H9 (cell line): ENCODE data around the gene ABCB8. TPM values are rescaled to one million over a fixed set of nuclear protein-coding genes. Genes with fewer than 3 reads are reported as not detected.

ENCODE experiments used
- DNase-seq: peaks from one replicate; pipeline ENCODE4 v3.0.0-alpha.2; 2017
- H2AFZ ChIP-seq: one replicate; pipeline ENCODE4 v1.6.1; 2013; ENCODE audit warnings: mild to moderate bottlenecking, low read length, control low read depth, moderate library complexity
- H2AK5ac ChIP-seq: 2 replicates; pipeline ENCODE4 v1.6.1; 2013; ENCODE audit warnings: low read length, control low read depth, mixed read lengths; ENCODE audit not compliant: insufficient read length
- H2BK120ac ChIP-seq: one replicate; pipeline ENCODE4 v1.6.1; 2013; ENCODE audit warnings: low read depth, mild to moderate bottlenecking, low read length, control low read depth, inconsistent platforms; ENCODE audit not compliant: poor library complexity, severe bottlenecking
- H2BK12ac ChIP-seq: 2 replicates; pipeline ENCODE4 v1.6.1; 2013; ENCODE audit warnings: low read length, control low read depth, mixed read lengths, low read depth; ENCODE audit not compliant: insufficient read length
- H2BK15ac ChIP-seq: 2 replicates; pipeline ENCODE4 v1.6.1; 2013; ENCODE audit warnings: low read depth, low read length, control low read depth
- H2BK20ac ChIP-seq: one replicate; pipeline ENCODE4 v1.6.1; 2013; ENCODE audit warnings: low read depth, mild to moderate bottlenecking, low read length, control low read depth, inconsistent platforms; ENCODE audit not compliant: poor library complexity, severe bottlenecking
- H2BK5ac ChIP-seq: 2 replicates; pipeline ENCODE4 v1.6.1; 2013; ENCODE audit warnings: low read length, control low read depth, mixed read lengths; ENCODE audit not compliant: insufficient read length
- H3K14ac ChIP-seq: 2 replicates; pipeline ENCODE4 v1.6.1; 2013; ENCODE audit warnings: low read length, control low read depth; ENCODE audit not compliant: insufficient read depth
- H3K18ac ChIP-seq: 2 replicates; pipeline ENCODE4 v1.6.1; 2013; ENCODE audit warnings: low read depth, mild to moderate bottlenecking, mixed read lengths, low read length, control low read depth; ENCODE audit not compliant: insufficient read length
- H3K23ac ChIP-seq: 2 replicates; pipeline ENCODE4 v1.6.1; 2013; ENCODE audit warnings: low read length, control low read depth, mixed read lengths, low read depth; ENCODE audit not compliant: insufficient read length
- H3K23me2 ChIP-seq: 2 replicates; pipeline ENCODE4 v1.6.1; 2013; ENCODE audit warnings: low read depth, mild to moderate bottlenecking, mixed read lengths, low read length, control low read depth; ENCODE audit not compliant: insufficient read length, poor library complexity, severe bottlenecking
- H3K27ac ChIP-seq: 2 replicates; pipeline ENCODE4 v1.5.1; 2013; ENCODE audit warnings: low read length, control low read depth, mixed read lengths, low read depth; ENCODE audit not compliant: insufficient read length
- H3K27me3 ChIP-seq: 2 replicates; pipeline ENCODE4 v1.6.1; 2013; ENCODE audit warnings: low read length, control low read depth, inconsistent platforms; ENCODE audit not compliant: insufficient read depth
- H3K4ac ChIP-seq: 2 replicates; pipeline ENCODE4 v1.6.1; 2013; ENCODE audit warnings: low read depth, mild to moderate bottlenecking, control low read depth, inconsistent platforms, low read length, moderate library complexity
- H3K4me1 ChIP-seq: 2 replicates; pipeline ENCODE4 v1.6.1; 2013; ENCODE audit warnings: low read length, control low read depth, inconsistent platforms; ENCODE audit not compliant: insufficient read depth
- H3K4me2 ChIP-seq: 2 replicates; pipeline ENCODE4 v1.6.1; 2013; ENCODE audit warnings: low read length, control low read depth, mixed read lengths; ENCODE audit not compliant: insufficient read length, insufficient read depth
- H3K56ac ChIP-seq: 2 replicates; pipeline ENCODE4 v1.6.1; 2013; ENCODE audit warnings: low read depth, mild to moderate bottlenecking, mixed read lengths, low read length, control low read depth; ENCODE audit not compliant: insufficient read length
- H3K79me1 ChIP-seq: 2 replicates; pipeline ENCODE4 v1.6.1; 2013; ENCODE audit warnings: low read depth, mild to moderate bottlenecking, moderate library complexity, low read length, control low read depth, inconsistent platforms; ENCODE audit not compliant: insufficient read depth, poor library complexity, severe bottlenecking
- H3K79me2 ChIP-seq: 2 replicates; pipeline ENCODE4 v1.6.1; 2013; ENCODE audit warnings: low read length, control low read depth, inconsistent platforms; ENCODE audit not compliant: insufficient read depth
- H3K9ac ChIP-seq: 2 replicates; pipeline ENCODE4 v1.6.1; 2013; ENCODE audit warnings: low read length, control low read depth, mixed read lengths; ENCODE audit not compliant: insufficient read length; ENCODE audit errors: extremely low read depth
- H3K9me3 ChIP-seq: one replicate; pipeline ENCODE4 v1.6.1; 2013; ENCODE audit warnings: low read depth, low read length, inconsistent platforms; ENCODE audit not compliant: control insufficient read depth
- H3T11ph ChIP-seq: one replicate; pipeline ENCODE4 v1.6.1; 2013; ENCODE audit warnings: mild to moderate bottlenecking, low read length, control low read depth, inconsistent platforms
- H4K20me1 ChIP-seq: one replicate; pipeline ENCODE4 v1.6.1; 2013; ENCODE audit not compliant: control insufficient read depth, insufficient read length, insufficient read depth
- H4K5ac ChIP-seq: 2 replicates; pipeline ENCODE4 v1.6.1; 2013; ENCODE audit warnings: low read depth, mild to moderate bottlenecking, mixed read lengths, low read length, control low read depth; ENCODE audit not compliant: insufficient read length
- H4K8ac ChIP-seq: replicated peaks from 2 replicates; pipeline ENCODE4 v1.6.1; 2013; ENCODE audit warnings: low read length, control low read depth, mixed read lengths, low read depth; ENCODE audit not compliant: insufficient read length
- H4K91ac ChIP-seq: 2 replicates; pipeline ENCODE4 v1.6.1; 2013; ENCODE audit warnings: low read depth, mild to moderate bottlenecking, moderate library complexity, mixed read lengths, low read length, control low read depth; ENCODE audit not compliant: insufficient read length
- H3K27ac Mint-ChIP-seq, 3 experiments: 2 replicates in 2 of 3; 3 replicates in 1 of 3; pipeline ENCODE4 v1.8.0; 2020 to 2021; ENCODE audit warnings: mixed read lengths in 3 of 3, mild to moderate bottlenecking in 1 of 3, moderate library complexity in 1 of 3
- H3K27me3 Mint-ChIP-seq: 2 replicates; pipeline ENCODE4 v1.8.0; 2021; ENCODE audit warnings: low read depth, mild to moderate bottlenecking, moderate library complexity, mixed read lengths
- H3K36me3 Mint-ChIP-seq, 3 experiments: 2 replicates in 2 of 3; 3 replicates in 1 of 3; pipeline ENCODE4 v1.8.0; 2020 to 2021; ENCODE audit warnings: low read depth in 3 of 3, mixed read lengths in 3 of 3; ENCODE audit not compliant: insufficient read depth in 1 of 3
- H3K4me1 Mint-ChIP-seq, 2 experiments: 2 replicates each; pipeline ENCODE4 v1.8.0; 2020; ENCODE audit warnings: mixed read lengths in 2 of 2
- H3K4me3 Mint-ChIP-seq, 2 experiments: 2 replicates in 1 of 2; 3 replicates in 1 of 2; pipeline ENCODE4 v1.8.0; 2020 to 2021; ENCODE audit warnings: mild to moderate bottlenecking in 2 of 2, mixed read lengths in 2 of 2, moderate library complexity in 1 of 2
- H3K9me3 Mint-ChIP-seq, 2 experiments: 2 replicates in 1 of 2; 3 replicates in 1 of 2; pipeline ENCODE4 v1.8.0; 2020; ENCODE audit warnings: mild to moderate bottlenecking in 2 of 2, mixed read lengths in 2 of 2, moderate library complexity in 1 of 2
- WGBS: extraction: QIAGEN DNeasy Blood & Tissue Kit; methylation state at CpG from one replicate; pipeline ENCODE4 v1.1.7; 2013; ENCODE audit warnings: missing lambda C conversion rate, low lambda C conversion rate, mixed read lengths; ENCODE audit not compliant: insufficient read length; ENCODE audit errors: extremely low coverage; 5-methylcytosine and 5-hydroxymethylcytosine counted together
- total RNA-seq: library from RNA; stranded (reverse); gene quantifications from 2 replicates; pipeline ENCODE4 v1.2.1, GENCODE V29; 2021
- TF ChIP-seq, protein P1 (sequence below): fragments of 200-600 bp; sonication (generic); conservative IDR thresholded peaks from 3 replicates; pipeline ENCODE4 v1.8.0; 2021; ENCODE audit warnings: antibody characterized with exemption, mild to moderate bottlenecking

Gene ABCB8
- total RNA-seq, 1 experiment from 2014 or later = 22.1 TPM

DNA sequence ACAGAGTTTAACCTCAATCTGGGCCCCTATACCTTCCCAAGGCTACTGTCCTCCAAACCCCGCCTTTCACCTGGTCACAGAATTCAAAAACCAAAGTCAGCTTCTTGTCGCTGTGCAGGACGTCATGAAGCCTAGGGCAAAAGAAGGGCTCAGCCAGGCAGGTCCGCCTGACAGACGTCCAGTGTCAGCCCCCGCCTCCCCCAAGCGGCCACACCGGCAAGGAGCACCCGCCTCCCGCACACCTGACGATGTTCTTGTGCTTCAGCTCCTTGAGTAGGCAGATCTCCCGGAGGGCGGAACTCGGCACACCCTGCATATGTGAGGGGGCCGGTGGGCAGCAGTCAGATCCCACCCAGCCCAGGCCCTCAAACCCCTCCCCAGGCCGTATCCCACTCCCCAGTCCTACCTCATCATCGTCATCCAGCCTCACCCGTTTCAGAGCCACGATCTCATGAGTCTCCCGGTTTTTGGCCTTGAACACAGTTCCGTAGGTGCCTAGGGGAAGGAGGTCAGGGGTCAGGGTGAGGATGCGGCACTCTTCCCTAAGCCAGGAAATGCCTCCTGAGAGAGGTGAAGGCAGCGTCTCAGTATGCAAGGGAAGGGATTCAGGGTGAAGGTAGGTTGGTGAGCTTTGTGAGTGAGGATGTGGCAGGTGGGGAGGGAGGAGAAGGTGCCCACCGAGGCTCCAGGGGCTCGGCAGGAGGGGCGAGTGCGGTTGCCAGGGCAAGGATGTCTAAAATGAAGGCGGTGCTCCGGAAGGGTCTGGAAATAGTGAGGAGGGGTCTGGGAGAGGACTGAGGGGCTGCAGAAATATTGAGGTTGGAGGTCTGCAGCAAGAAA lies 28.6 kb downstream of the ABCB8 start:
- no peak overlapping the region for H2BK20ac ChIP-seq
- Mint-ChIP-seq H3K4me1 (peaks cover 34 to 45% of the 10 kb centered on the region in 2 experiments), H3K27ac (peak overlapping the region in 1 of 3 experiments; percentile 56; a peak in 2 of 7 replicates), H3K36me3 (peaks cover 0 to 11% (median 0%) of the 10 kb centered on the region in 3 experiments; a peak in 3 of 7 replicates), H3K9me3 (no peaks in the 10 kb centered on the region; a peak in 1 of 5 replicates), H3K4me3 (peak overlapping the region; percentile 78 to 91), H3K27me3 (peaks cover 32% of the 10 kb centered on the region)
- no peaks in the 10 kb centered on the region for H3K79me2 ChIP-seq
- no peak overlapping the region for H4K5ac ChIP-seq
- peak overlapping the region; percentile 81 for H3K4me2 ChIP-seq
- no peak overlapping the region for H2BK5ac ChIP-seq
- no peak overlapping the region for H3K4ac ChIP-seq
- H3K23me2 ChIP-seq = peaks cover 33% of the 10 kb centered on the region
- no peaks in the 10 kb centered on the region for H4K20me1 ChIP-seq
- H3K23ac ChIP-seq = no peak overlapping the region
- H3K56ac ChIP-seq = no peak overlapping the region
- TF ChIP-seq, protein P1, sequence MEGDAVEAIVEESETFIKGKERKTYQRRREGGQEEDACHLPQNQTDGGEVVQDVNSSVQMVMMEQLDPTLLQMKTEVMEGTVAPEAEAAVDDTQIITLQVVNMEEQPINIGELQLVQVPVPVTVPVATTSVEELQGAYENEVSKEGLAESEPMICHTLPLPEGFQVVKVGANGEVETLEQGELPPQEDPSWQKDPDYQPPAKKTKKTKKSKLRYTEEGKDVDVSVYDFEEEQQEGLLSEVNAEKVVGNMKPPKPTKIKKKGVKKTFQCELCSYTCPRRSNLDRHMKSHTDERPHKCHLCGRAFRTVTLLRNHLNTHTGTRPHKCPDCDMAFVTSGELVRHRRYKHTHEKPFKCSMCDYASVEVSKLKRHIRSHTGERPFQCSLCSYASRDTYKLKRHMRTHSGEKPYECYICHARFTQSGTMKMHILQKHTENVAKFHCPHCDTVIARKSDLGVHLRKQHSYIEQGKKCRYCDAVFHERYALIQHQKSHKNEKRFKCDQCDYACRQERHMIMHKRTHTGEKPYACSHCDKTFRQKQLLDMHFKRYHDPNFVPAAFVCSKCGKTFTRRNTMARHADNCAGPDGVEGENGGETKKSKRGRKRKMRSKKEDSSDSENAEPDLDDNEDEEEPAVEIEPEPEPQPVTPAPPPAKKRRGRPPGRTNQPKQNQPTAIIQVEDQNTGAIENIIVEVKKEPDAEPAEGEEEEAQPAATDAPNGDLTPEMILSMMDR = peak; percentile 48; the same call in 2 of the 3 replicates
- H3K14ac ChIP-seq = no peak overlapping the region
- H3K9ac ChIP-seq = no peak overlapping the region
- no peak overlapping the region for H2BK12ac ChIP-seq
- no peak overlapping the region for H4K91ac ChIP-seq
- WGBS = no CpG with 5 or more reads among the region's 29 CpGs
- H3K27ac ChIP-seq = no peak overlapping the region
- peak; percentile 70 for DNase-seq
- H2BK120ac ChIP-seq = no peak overlapping the region
- H3K27me3 ChIP-seq = no peaks in the 10 kb centered on the region; the same call in 1 of the 2 replicates
- H3K9me3 ChIP-seq = no peaks in the 10 kb centered on the region
- H3K79me1 ChIP-seq = no peaks in the 10 kb centered on the region
- no peak overlapping the region for H4K8ac ChIP-seq
- H3K18ac ChIP-seq = no peak overlapping the region
- H3T11ph ChIP-seq = no peak overlapping the region
- peaks cover 8% of the 10 kb centered on the region for H3K4me1 ChIP-seq
- no peak overlapping the region for H2BK15ac ChIP-seq
- H2AFZ ChIP-seq = no peak overlapping the region
- no peak overlapping the region for H2AK5ac ChIP-seq
